Activated naive CD8-positive, alpha-beta T cell treated with anti-CD3 and anti-CD28 coated beads for 36 hours (primary cell): ENCODE results near the gene NPLOC4. TPM values are rescaled to one million over a fixed set of nuclear protein-coding genes. Genes with fewer than 3 reads are reported as not detected.

Experiments
- total RNA-seq, 2 experiments: library from RNA; stranded (reverse); gene quantifications; one replicate each; pipeline ENCODE4 v1.2.3, GENCODE V29; 2021

NPLOC4 gene
- total RNA-seq, 2 experiments from 2014 or later = 103 TPM

Other genes with a start within 250 kb of the NPLOC4 start
- under 1 TPM; 0.08 to 0.25 TPM for gene BAHCC1, start 241.7 kb downstream of the NPLOC4 start, total RNA-seq
- gene ACTG1, start 124.3 kb downstream of the NPLOC4 start, total RNA-seq = 1,000 to 10,000 TPM; 4,989 to 4,998 TPM
- gene FSCN2, start 108.7 kb downstream of the NPLOC4 start, total RNA-seq = under 1 TPM; 0.29 to 0.36 TPM
- 10 to 100 TPM; 48.1 to 51.1 TPM for gene FAAP100, start 84.8 kb downstream of the NPLOC4 start, total RNA-seq
- gene TSPAN10, start 84 bp upstream of the NPLOC4 start, total RNA-seq = under 1 TPM; 0.19 to 0.26 TPM
- gene PDE6G, start 19.4 kb upstream of the NPLOC4 start, total RNA-seq = 1 to 10 TPM; 8.6 to 9.1 TPM
- gene OXLD1, start 29.5 kb upstream of the NPLOC4 start, total RNA-seq = 10 to 100 TPM; 53.0 to 56.1 TPM
- 10 to 100 TPM; 54.8 to 63.3 TPM for gene CCDC137, start 29.6 kb upstream of the NPLOC4 start, total RNA-seq
- gene ARL16, start 46.7 kb upstream of the NPLOC4 start, total RNA-seq = 10 to 100 TPM; 17.9 to 19.2 TPM
- gene HGS, start 46.9 kb upstream of the NPLOC4 start, total RNA-seq = 100 to 1,000 TPM in 1 of 2 experiments, 10 to 100 TPM in 1; 99.3 to 107 TPM
- gene MRPL12, start 66.3 kb upstream of the NPLOC4 start, total RNA-seq = 100 to 1,000 TPM; 211 to 227 TPM
- gene SLC25A10, start 75.2 kb upstream of the NPLOC4 start, total RNA-seq = 10 to 100 TPM; 41.0 to 43.4 TPM
- not detected for gene GCGR, start 167.0 kb upstream of the NPLOC4 start, total RNA-seq
- gene MCRIP1, start 196.2 kb upstream of the NPLOC4 start, total RNA-seq = 10 to 100 TPM; 45.4 to 48.4 TPM
- gene PPP1R27, start 197.9 kb upstream of the NPLOC4 start, total RNA-seq = not detected
- 100 to 1,000 TPM; 395 to 405 TPM for gene P4HB, start 223.4 kb upstream of the NPLOC4 start, total RNA-seq
- gene ARHGDIA, start 234.2 kb upstream of the NPLOC4 start, total RNA-seq = 100 to 1,000 TPM; 556 to 594 TPM